Measurements from ENCODE around the gene NPPA. TPM values are rescaled to one million over a fixed set of nuclear protein-coding genes. Genes with fewer than 3 reads are reported as not detected.
A peak's percentile ranks its signal among the peaks of the same experiment; 100 is the strongest.

NPPA gene
- total RNA-seq, 1 donor from 2014 or later: not detected

DNA sequence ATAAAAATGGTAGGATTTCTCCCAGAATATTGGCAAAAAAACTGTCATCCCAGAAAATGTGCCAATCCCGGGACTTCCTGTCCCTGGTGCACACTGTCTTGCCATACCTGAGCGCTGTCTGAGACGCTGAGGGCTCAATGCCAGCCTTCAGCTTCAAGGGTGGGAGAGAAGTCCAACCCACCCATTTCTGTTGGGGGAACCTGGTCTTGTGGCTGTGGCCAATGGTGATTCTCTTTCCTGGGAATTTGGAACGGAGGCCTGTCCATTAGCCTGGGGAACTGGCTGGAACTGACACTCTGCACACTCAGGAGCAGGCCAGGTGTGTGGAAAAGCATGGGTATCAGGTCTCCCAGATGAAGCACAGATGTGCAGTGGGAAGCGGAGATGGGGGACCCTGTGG, 48.5 kb downstream of the NPPA start:
- DNase-seq (ENCODE audit: extremely low spot score, unreplicated experiment): no peak
- TF ChIP-seq, protein P1, sequence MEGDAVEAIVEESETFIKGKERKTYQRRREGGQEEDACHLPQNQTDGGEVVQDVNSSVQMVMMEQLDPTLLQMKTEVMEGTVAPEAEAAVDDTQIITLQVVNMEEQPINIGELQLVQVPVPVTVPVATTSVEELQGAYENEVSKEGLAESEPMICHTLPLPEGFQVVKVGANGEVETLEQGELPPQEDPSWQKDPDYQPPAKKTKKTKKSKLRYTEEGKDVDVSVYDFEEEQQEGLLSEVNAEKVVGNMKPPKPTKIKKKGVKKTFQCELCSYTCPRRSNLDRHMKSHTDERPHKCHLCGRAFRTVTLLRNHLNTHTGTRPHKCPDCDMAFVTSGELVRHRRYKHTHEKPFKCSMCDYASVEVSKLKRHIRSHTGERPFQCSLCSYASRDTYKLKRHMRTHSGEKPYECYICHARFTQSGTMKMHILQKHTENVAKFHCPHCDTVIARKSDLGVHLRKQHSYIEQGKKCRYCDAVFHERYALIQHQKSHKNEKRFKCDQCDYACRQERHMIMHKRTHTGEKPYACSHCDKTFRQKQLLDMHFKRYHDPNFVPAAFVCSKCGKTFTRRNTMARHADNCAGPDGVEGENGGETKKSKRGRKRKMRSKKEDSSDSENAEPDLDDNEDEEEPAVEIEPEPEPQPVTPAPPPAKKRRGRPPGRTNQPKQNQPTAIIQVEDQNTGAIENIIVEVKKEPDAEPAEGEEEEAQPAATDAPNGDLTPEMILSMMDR (conservative IDR thresholded peaks at IDR 0.05): no peak
- Mint-ChIP-seq H3K27ac (no peak overlapping the region), H3K4me3 (no peak overlapping the region), H3K4me1 (ENCODE audit: unreplicated experiment) (peaks cover 21% of the 10 kb centered on the region), H3K36me3 (peaks cover 8% of the 10 kb centered on the region), H3K9me3 (no peaks in the 10 kb centered on the region), H3K27me3 (no peaks in the 10 kb centered on the region)

DNA sequence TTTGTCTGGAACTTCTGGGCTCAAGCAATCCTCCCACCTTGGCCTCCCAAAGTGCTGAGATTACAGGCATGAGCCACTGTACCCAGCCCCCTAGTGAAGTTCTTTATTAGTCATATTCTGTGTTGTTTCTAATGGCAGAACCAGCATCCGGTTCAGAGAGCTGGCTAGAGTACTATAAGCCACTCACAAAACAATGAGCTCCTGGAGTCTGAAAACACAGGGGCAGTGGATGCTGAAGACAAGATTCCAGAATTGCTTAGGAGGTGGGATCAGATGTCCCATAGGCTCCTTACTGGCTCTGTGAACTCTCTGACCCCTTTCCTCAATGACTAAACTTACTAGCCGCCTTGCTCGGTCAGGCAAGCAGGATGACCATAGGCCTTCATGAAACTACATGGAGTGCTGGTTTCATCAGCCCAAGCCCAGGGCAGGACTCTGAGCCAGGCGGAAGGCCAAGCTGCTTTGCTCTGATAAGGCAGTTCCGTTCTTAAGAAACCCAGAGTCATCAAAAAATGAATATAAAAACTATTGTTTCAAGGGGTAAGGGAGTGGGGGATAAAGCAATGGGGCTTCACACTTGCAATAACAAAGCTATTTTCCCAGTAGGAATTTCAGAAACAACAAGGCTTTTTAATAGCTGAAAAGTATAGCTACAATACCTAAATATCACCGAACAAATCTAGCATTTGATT, 49.9 kb downstream of the NPPA start:
- Mint-ChIP-seq H3K27me3 (no peaks in the 10 kb centered on the region), H3K36me3 (peaks cover 10% of the 10 kb centered on the region), H3K27ac (no peak overlapping the region)

DNA sequence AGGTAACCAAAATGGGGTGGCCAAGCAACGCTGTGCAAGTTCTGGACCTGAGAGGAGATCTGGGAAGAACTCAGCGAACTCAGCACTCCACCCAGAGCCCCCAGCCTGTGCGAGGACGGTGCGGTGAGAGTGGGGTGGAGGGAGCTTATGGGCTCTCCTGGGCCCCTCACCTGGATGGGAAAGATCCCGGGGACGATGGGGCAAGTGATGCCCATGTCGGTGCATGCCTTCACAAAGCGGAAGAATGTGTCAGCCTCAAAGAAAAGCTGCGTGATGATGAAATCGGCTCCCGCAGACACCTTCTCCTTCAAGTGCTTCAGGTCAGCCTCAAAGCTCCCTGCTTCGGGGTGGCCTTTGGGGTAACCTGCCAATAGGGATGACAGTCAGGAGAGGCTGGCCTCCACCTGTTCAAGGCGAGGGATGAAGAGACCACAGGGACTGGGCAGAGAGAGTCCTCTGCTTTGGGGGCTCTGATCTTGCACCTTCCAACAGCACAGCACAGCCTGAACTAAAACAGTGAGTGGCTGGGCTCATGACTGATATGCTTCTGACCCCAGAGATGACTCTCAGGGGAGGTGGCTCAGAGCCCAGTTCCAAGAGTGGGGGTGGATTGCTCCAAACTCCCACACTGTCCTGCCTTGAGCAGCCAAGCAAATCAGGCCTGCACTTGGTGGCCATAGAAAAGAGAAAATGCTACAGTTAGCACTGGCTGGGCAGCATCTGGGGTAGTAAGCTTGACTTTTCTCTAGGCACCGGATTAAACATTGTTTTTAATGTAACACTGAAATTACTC, 51.4 kb downstream of the NPPA start:
- Mint-ChIP-seq H3K27me3 (no peaks in the 10 kb centered on the region), H3K36me3 (peaks cover 17% of the 10 kb centered on the region), H3K4me3 (no peak overlapping the region), H3K27ac (peak overlapping the region; percentile 21), H3K4me1 (ENCODE audit: unreplicated experiment) (peaks cover 9% of the 10 kb centered on the region), H3K9me3 (no peaks in the 10 kb centered on the region)
- no peak for DNase-seq (ENCODE audit: extremely low spot score, unreplicated experiment)
- TF ChIP-seq, protein P1 (conservative IDR thresholded peaks at IDR 0.05): no peak

More for the DNA sequence above, 49.9 kb downstream of the NPPA start:
- H3K4me1 Mint-ChIP-seq (ENCODE audit: unreplicated experiment): peaks cover 10% of the 10 kb centered on the region
- DNase-seq (ENCODE audit: extremely low spot score, unreplicated experiment): no peak
- no peaks in the 10 kb centered on the region for H3K9me3 Mint-ChIP-seq
- no peak overlapping the region for H3K4me3 Mint-ChIP-seq
- TF ChIP-seq, protein P1 (conservative IDR thresholded peaks at IDR 0.05): no peak

Other genes with a start within 250 kb of the NPPA start
- gene FBXO2, start 193.4 kb downstream of the NPPA start, total RNA-seq (ENCODE audit: low replicate concordance): 5.9 and 7.4 TPM in 2 replicates
- gene FBXO44, start 192.9 kb downstream of the NPPA start, total RNA-seq (ENCODE audit: low replicate concordance): 14.1 and 24.8 TPM in 2 replicates
- 4.3 and 6.5 TPM in 2 replicates for gene FBXO6, start 183.6 kb downstream of the NPPA start, total RNA-seq (ENCODE audit: low replicate concordance)
- 45.0 and 70.7 TPM in 2 replicates for gene MAD2L2, start 166.6 kb downstream of the NPPA start, total RNA-seq (ENCODE audit: low replicate concordance)
- gene DRAXIN, start 156.1 kb downstream of the NPPA start, total RNA-seq (ENCODE audit: low replicate concordance): 1.1 and 13.5 TPM in 2 replicates
- gene AGTRAP, start 111.6 kb downstream of the NPPA start, total RNA-seq (ENCODE audit: low replicate concordance): 38.0 and 38.6 TPM in 2 replicates
- 0.40 TPM in 1 of 2 replicates, not detected in the other for gene C1orf167, start 85.6 kb downstream of the NPPA start, total RNA-seq (ENCODE audit: low replicate concordance)
- gene MTHFR, start 41.8 kb downstream of the NPPA start, total RNA-seq (ENCODE audit: low replicate concordance): 30.1 and 33.4 TPM in 2 replicates
- gene CLCN6, start 41.6 kb downstream of the NPPA start, total RNA-seq (ENCODE audit: low replicate concordance): 21.3 and 31.1 TPM in 2 replicates
- 0.71 and 1.7 TPM in 2 replicates for gene NPPB, start 11.2 kb upstream of the NPPA start, total RNA-seq (ENCODE audit: low replicate concordance)
- gene KIAA2013, start 78.6 kb upstream of the NPPA start, total RNA-seq (ENCODE audit: low replicate concordance): 39.5 and 50.3 TPM in 2 replicates
- gene PLOD1, start 86.9 kb upstream of the NPPA start, total RNA-seq (ENCODE audit: low replicate concordance): 81.8 and 110 TPM in 2 replicates
- gene MFN2, start 132.7 kb upstream of the NPPA start, total RNA-seq (ENCODE audit: low replicate concordance): 71.4 and 72.3 TPM in 2 replicates
- gene MIIP, start 171.7 kb upstream of the NPPA start, total RNA-seq (ENCODE audit: low replicate concordance): 24.0 and 37.6 TPM in 2 replicates
- gene TNFRSF8, start 215.5 kb upstream of the NPPA start, total RNA-seq (ENCODE audit: low replicate concordance): 0.07 and 0.14 TPM in 2 replicates